Upper lobe of right lung (tissue), 1 donor: ENCODE data around the gene MRPL28. TPM values are rescaled to one million over a fixed set of nuclear protein-coding genes. Genes with fewer than 3 reads are reported as not detected.
"Not testable (repeated sequence)": the region's sequence is repeated elsewhere in the genome, so short reads cannot be mapped to it uniquely, and the experiment has no call there.

Experiments
- ATAC-seq: fragments of 200-7000 bp; cut with Tn5 transposase; one replicate; pipeline ENCODE4 v1.9.1; 2020; ENCODE audit warnings: mild to moderate bottlenecking, moderate library complexity
- DNase-seq: peaks from one replicate; pipeline ENCODE4 v3.0.0-alpha.2; 2020
- H3K27ac ChIP-seq: fragments of 200-600 bp; one replicate; pipeline ENCODE4 v1.8.0; 2022
- H3K27me3 ChIP-seq: fragments of 200-600 bp; one replicate; pipeline ENCODE4 v1.8.0; 2022; ENCODE audit warnings: mild to moderate bottlenecking
- H3K36me3 ChIP-seq: fragments of 200-600 bp; one replicate; pipeline ENCODE4 v1.8.0; 2022
- H3K4me1 ChIP-seq: fragments of 200-600 bp; one replicate; pipeline ENCODE4 v1.8.0; 2022
- H3K4me3 ChIP-seq: fragments of 200-600 bp; one replicate; pipeline ENCODE4 v1.8.0; 2022; ENCODE audit warnings: mild to moderate bottlenecking
- H3K9me3 ChIP-seq: fragments of 200-600 bp; one replicate; pipeline ENCODE4 v1.8.0; 2022
- CTCF ChIP-seq: fragments of 200-600 bp; IDR thresholded peaks from one replicate; pipeline ENCODE4 v1.8.0; 2022; ENCODE audit warnings: antibody characterized with exemption
- intact Hi-C: fragments of 100-400 bp; cut with DNase I; formaldehyde crosslinking; loops from one replicate; pipeline ENCODE4 v1.11.0; 2022
- total RNA-seq: library from RNA; stranded (reverse); fragmentation: NEBNext Ultra II Directional; extraction: Animal tissue kit (Norgen Biotek cat#: 25700); gene quantifications from one replicate; pipeline ENCODE4 v1.2.1, GENCODE V29; 2021
- donor health status: DM: no; HTN: yes; CAD: no; lungs with severe emphysema.

The MRPL28 gene
- total RNA-seq, 1 donor from 2014 or later, result 39.0 TPM

- Histone ChIP-seq H3K9me3 (no peaks in the 10 kb centered on the region), H3K27me3 (no peaks in the 10 kb centered on the region), H3K36me3 (peaks cover 22% of the 10 kb centered on the region), H3K27ac (no peak overlapping the region), H3K4me1 (peaks cover 13% of the 10 kb centered on the region), H3K4me3 (no peak overlapping the region)
- no peak for TF ChIP-seq CTCF
- ATAC-seq (no peak), DNase-seq (no peak)
- intact Hi-C loops, result no loop called here
Measured at GRCh38 chr16:342455-343213, 27.7 kb downstream of the MRPL28 start.

GRCh38 chr16:341974-342336, 28.4 kb downstream of the MRPL28 start:
- H3K9me3 ChIP-seq, ATAC-seq, H3K27me3 ChIP-seq, H3K4me3 ChIP-seq, DNase-seq, intact Hi-C loops, H3K27ac ChIP-seq: not testable (repeated sequence)
- Histone ChIP-seq H3K4me1 (peaks cover 13% of the 10 kb centered on the region), H3K36me3 (peaks cover 22% of the 10 kb centered on the region)

GRCh38 chr16:341095-341973, 29.0 kb downstream of the MRPL28 start:
- H3K27me3 ChIP-seq, ATAC-seq, H3K4me3 ChIP-seq, H3K9me3 ChIP-seq, DNase-seq, H3K27ac ChIP-seq, intact Hi-C loops: not testable (repeated sequence)
- H3K36me3 ChIP-seq, result peaks cover 19% of the 10 kb centered on the region
- H3K4me1 ChIP-seq, result peaks cover 13% of the 10 kb centered on the region

- TF ChIP-seq CTCF, result no peak
- intact Hi-C loops, result no loop called here
- no peak for ATAC-seq
Measured at GRCh38 chr16:340370-341091, 29.8 kb downstream of the MRPL28 start.

GRCh38 chr16:339680-340079, 30.7 kb downstream of the MRPL28 start:
- H3K4me3 ChIP-seq, result no peak overlapping the region
- H3K9me3 ChIP-seq, result no peaks in the 10 kb centered on the region
- no peak overlapping the region for H3K27ac ChIP-seq
- intact Hi-C loops, result no loop called here
- peak; percentile 56 for ATAC-seq
- H3K36me3 ChIP-seq, result peaks cover 2% of the 10 kb centered on the region
- no peaks in the 10 kb centered on the region for H3K27me3 ChIP-seq
- DNase-seq, result no peak
- peaks cover 9% of the 10 kb centered on the region for H3K4me1 ChIP-seq
- no peak for TF ChIP-seq CTCF

More at GRCh38 chr16:340370-341091, 29.8 kb downstream of the MRPL28 start:
- no peaks in the 10 kb centered on the region for H3K9me3 ChIP-seq
- H3K4me1 ChIP-seq, result peaks cover 9% of the 10 kb centered on the region
- no peak overlapping the region for H3K4me3 ChIP-seq
- peaks cover 11% of the 10 kb centered on the region for H3K36me3 ChIP-seq
- DNase-seq, result no peak
- no peak overlapping the region for H3K27ac ChIP-seq
- H3K27me3 ChIP-seq, result no peaks in the 10 kb centered on the region

- no peaks in the 10 kb centered on the region for H3K36me3 ChIP-seq
- H3K4me3 ChIP-seq, result no peak overlapping the region
- H3K27me3 ChIP-seq, result no peaks in the 10 kb centered on the region
- no peak for DNase-seq
- no peak overlapping the region for H3K27ac ChIP-seq
- intact Hi-C loops, result no loop called here
- H3K4me1 ChIP-seq, result peaks cover 9% of the 10 kb centered on the region
- TF ChIP-seq CTCF, result no peak
- H3K9me3 ChIP-seq, result no peaks in the 10 kb centered on the region
- peak; percentile 73 for ATAC-seq
Measured at GRCh38 chr16:337975-338575, 32.3 kb downstream of the MRPL28 start.
